HFFc6 (cell line): Measurements from ENCODE around the gene SLC5A6. TPM values are rescaled to one million over a fixed set of nuclear protein-coding genes. Genes with fewer than 3 reads are reported as not detected.
A peak's percentile ranks its signal among the peaks of the same experiment; 100 is the strongest.
"Not testable (repeated sequence)": the region's sequence is repeated elsewhere in the genome, so short reads cannot be mapped to it uniquely, and the experiment has no call there.

Experiments used
- DNase-seq: peaks from one replicate; pipeline ENCODE4 v3.0.0-alpha.2; 2018
- H3K27ac Mint-ChIP-seq: 2 replicates; pipeline ENCODE4 v1.8.0; 2020; ENCODE audit warnings: mild to moderate bottlenecking, mixed read lengths
- H3K27me3 Mint-ChIP-seq: 2 replicates; pipeline ENCODE4 v1.8.0; 2021; ENCODE audit warnings: mild to moderate bottlenecking, moderate library complexity, mixed read lengths; ENCODE audit not compliant: insufficient read depth
- H3K36me3 Mint-ChIP-seq: 2 replicates; pipeline ENCODE4 v1.8.0; 2021; ENCODE audit warnings: low read depth, mixed read lengths
- H3K4me1 Mint-ChIP-seq: 2 replicates; pipeline ENCODE4 v1.8.0; 2020; ENCODE audit warnings: low read depth, mixed read lengths
- H3K4me3 Mint-ChIP-seq: 2 replicates; pipeline ENCODE4 v1.8.0; 2020; ENCODE audit warnings: mild to moderate bottlenecking, moderate library complexity, mixed read lengths
- H3K9me3 Mint-ChIP-seq: 2 replicates; pipeline ENCODE4 v1.8.0; 2020; ENCODE audit warnings: mild to moderate bottlenecking, mixed read lengths
- CTCF ChIP-seq: fragments of 200-600 bp; sonication (generic); IDR thresholded peaks from 2 replicates; pipeline ENCODE4 v1.5.0; 2021; ENCODE audit warnings: antibody characterized with exemption, mild to moderate bottlenecking
- total RNA-seq, 6 experiments: library from RNA; stranded (reverse); fragmentation: NEBNext Ultra II Directional; extraction: Animal tissue kit (Norgen Biotek cat#: 25700); gene quantifications; 2 replicates in 1 of 6; 3 replicates in 5 of 6; pipeline ENCODE4 v1.2.3, GENCODE V29; 2021

SLC5A6 gene
- total RNA-seq, 6 experiments from 2014 or later = 23.6 to 32.6 (median 25.5) TPM

DNA sequence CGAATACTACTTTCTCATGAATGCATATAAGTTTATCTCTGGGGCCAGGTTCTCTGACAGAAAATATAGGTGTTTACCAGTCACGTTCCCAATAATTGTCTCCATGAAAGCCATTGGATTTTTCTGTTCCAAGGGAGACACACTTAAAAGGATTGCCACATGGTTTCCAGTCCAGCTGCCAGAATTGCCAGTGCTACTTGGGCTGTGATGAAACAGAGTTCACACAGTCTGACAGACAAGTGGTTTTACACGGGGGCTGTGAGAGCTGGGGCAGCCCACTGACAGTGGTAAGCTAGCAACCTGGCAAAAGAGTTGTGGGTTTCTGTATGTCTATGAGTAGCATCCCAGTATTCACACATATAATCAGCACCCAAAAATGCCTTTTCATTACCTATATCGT, 28.0 kb downstream of the SLC5A6 start:
- Mint-ChIP-seq H3K36me3 (no peaks in the 10 kb centered on the region), H3K27ac (no peak overlapping the region), H3K9me3 (no peaks in the 10 kb centered on the region), H3K4me3 (no peak overlapping the region), H3K4me1 (peaks cover 64% of the 10 kb centered on the region), H3K27me3 (peaks cover 6% of the 10 kb centered on the region)
- TF ChIP-seq CTCF = no peak
- DNase-seq = no peak

GRCh38 chr2:27182346-27182745, 29.7 kb downstream of the SLC5A6 start:
- no peak for TF ChIP-seq CTCF
- H3K27ac Mint-ChIP-seq = peak overlapping the region; percentile 27
- H3K9me3 Mint-ChIP-seq = no peaks in the 10 kb centered on the region
- H3K27me3 Mint-ChIP-seq = peaks cover 7% of the 10 kb centered on the region
- DNase-seq = peak; percentile 16
- no peak overlapping the region for H3K4me3 Mint-ChIP-seq
- H3K36me3 Mint-ChIP-seq = no peaks in the 10 kb centered on the region
- H3K4me1 Mint-ChIP-seq = peaks cover 64% of the 10 kb centered on the region

DNA sequence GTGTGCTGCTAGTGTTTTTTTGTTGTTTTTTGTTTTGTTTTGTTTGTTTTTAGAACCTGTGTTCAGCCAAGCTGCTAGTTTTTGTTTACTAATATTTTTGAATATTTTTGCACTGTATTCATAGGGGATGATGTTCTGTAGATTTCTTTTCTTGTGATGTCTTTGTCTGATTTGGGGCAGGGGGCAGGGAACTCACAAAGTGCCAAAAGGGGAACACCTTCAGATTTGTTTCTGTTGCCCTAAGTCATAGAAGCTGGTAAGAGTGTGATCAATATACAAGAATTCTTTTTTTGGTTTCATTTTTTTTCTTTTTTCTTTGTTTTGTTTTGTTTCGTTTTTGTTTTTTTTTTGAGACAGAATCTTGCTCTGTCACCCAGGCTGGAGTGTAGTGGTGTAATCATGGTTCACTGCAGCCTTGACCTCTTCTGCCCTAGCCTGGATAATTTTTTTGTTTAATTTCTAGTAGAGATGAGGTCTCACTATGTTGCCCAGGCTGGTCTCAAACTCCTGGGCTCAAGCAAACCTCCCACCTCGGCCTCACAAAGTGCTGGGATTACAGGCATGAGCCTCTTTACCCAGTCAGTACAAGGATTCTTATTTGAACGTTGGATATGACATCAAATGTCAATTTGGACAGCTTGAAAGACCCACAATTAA, 32.6 kb downstream of the SLC5A6 start:
- H3K27ac Mint-ChIP-seq = no peak overlapping the region
- DNase-seq = no peak
- no peak for TF ChIP-seq CTCF
- H3K4me1 Mint-ChIP-seq = peaks cover 49% of the 10 kb centered on the region
- no peaks in the 10 kb centered on the region for H3K36me3 Mint-ChIP-seq
- H3K4me3 Mint-ChIP-seq = no peak overlapping the region
- no peaks in the 10 kb centered on the region for H3K9me3 Mint-ChIP-seq
- H3K27me3 Mint-ChIP-seq = peaks cover 10% of the 10 kb centered on the region

DNA sequence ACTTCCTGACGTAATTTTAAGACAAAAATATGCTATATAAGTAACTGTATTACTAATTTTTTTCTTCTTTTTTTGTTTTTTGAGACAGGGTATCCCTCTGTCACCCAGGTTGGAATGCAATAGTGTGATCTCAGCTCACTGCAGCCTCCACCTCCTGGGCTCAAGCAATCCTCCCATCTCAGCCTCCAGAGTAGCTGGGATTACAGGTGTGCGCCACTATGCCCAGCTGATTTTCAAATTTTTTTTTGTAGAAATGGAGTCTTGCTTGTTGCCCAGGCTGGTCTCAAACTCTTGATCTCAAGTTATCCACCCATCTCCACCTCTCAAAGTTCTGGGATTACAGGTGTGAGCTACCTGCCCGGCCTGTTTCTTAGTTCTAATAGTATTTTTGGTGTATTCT, 33.6 kb downstream of the SLC5A6 start:
- no peaks in the 10 kb centered on the region for H3K36me3 Mint-ChIP-seq
- peaks cover 10% of the 10 kb centered on the region for H3K27me3 Mint-ChIP-seq
- peaks cover 41% of the 10 kb centered on the region for H3K4me1 Mint-ChIP-seq
- H3K9me3 Mint-ChIP-seq = no peaks in the 10 kb centered on the region
- H3K27ac Mint-ChIP-seq = no peak overlapping the region
- no peak for TF ChIP-seq CTCF
- no peak overlapping the region for H3K4me3 Mint-ChIP-seq
- no peak for DNase-seq

DNA sequence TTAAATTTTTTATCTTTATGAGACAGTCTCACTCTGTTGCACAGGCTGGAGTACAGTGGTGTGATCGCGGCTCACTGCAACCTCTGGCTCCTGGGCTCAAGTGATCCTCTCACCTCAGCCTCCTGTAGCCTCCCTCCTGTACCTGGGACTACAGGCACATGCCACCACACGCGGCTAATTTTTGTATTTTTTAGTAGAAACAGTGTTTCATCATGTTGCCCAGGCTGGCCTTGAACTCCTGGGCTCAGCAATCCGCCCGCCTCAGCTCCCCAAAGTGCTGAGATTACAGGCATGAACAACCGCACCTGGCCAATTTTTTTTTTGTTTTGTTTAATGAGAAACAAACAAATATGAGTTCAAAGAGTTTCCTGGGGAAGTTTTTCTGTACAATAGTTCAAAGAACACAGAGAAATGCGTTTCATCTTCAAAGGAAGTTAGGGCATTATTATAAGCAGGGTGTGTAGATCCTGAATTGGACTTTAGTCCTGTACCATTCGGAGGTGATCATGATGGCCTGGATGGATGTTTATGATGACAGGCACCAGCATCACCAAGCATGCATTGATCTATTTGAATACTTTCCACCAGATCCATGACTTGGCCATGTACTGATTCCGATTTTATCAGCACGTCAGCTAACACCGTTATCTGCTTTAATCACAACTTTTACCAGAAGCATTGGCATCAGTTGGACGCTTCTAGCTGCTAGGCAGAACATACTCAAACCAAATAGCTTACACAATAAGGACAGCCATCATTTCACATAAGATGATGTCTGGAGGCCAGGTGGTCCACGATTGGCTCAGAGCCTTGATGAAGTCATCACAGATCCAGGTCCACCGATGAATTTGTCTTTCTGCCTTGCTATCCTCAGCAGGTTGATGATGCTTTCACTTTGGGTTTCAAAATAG, 34.4 kb downstream of the SLC5A6 start:
- Mint-ChIP-seq H3K36me3 (no peaks in the 10 kb centered on the region), H3K9me3 (no peaks in the 10 kb centered on the region), H3K27ac (no peak overlapping the region), H3K4me3 (no peak overlapping the region), H3K4me1 (peaks cover 35% of the 10 kb centered on the region), H3K27me3 (peaks cover 9% of the 10 kb centered on the region)
- DNase-seq = no peak
- no peak for TF ChIP-seq CTCF

- DNase-seq, H3K4me3 Mint-ChIP-seq, H3K9me3 Mint-ChIP-seq, H3K27ac Mint-ChIP-seq, H3K36me3 Mint-ChIP-seq: not testable (repeated sequence)
- peaks cover 19% of the 10 kb centered on the region for H3K27me3 Mint-ChIP-seq
- peaks cover 18% of the 10 kb centered on the region for H3K4me1 Mint-ChIP-seq
Observed at GRCh38 chr2:27175781-27176180, 36.3 kb downstream of the SLC5A6 start.
